ENCODE results near the gene RSL1D1.

The RSL1D1 gene

GRCh38 chr16:11875721-11876120 is 24.4 kb upstream of the RSL1D1 start:
- H3K9me3 ChIP-seq (ENCODE audit: control insufficient read depth, low read depth, low read length) = no peaks in the 10 kb centered on the region
- no peak overlapping the region for H3K4me3 ChIP-seq (ENCODE audit: low read length)
- no peak overlapping the region for H3K27ac ChIP-seq (ENCODE audit: low read length)
- H3K4me1 ChIP-seq (ENCODE audit: control insufficient read depth, low read depth, low read length) = no peaks in the 10 kb centered on the region
- H3K9ac ChIP-seq (ENCODE audit: low read length) = no peak overlapping the region
- H3K27me3 ChIP-seq (ENCODE audit: control insufficient read depth, insufficient read depth, low read length) = no peaks in the 10 kb centered on the region
- H3K36me3 ChIP-seq (ENCODE audit: control insufficient read depth, low read depth, low read length) = peaks cover 62% of the 10 kb centered on the region

DNA sequence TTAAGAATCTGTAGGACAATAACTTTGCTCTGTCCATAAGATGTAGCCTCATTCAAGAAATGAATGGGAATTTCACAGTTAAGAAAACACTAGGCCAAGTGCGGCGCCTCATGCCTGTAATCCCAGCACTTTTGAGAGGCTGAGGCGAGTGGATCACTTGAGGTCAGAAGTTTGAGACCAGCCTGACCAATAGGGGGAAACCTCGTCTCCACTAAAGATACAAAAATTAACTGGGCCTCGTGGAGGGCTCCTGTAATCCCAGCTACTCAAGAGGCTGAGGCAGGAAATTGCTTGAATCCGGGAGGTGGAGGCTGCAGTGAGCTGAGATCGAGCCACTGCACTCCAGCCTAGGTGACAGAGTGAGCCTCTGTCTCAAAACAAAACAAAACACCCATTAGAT is 19.9 kb upstream of the RSL1D1 start:
- Histone ChIP-seq H3K9me3 (ENCODE audit: control insufficient read depth, low read depth, low read length) (no peaks in the 10 kb centered on the region), H3K4me1 (ENCODE audit: control insufficient read depth, low read depth, low read length) (no peaks in the 10 kb centered on the region), H3K27me3 (ENCODE audit: control insufficient read depth, insufficient read depth, low read length) (no peaks in the 10 kb centered on the region), H3K4me3 (ENCODE audit: low read length) (no peak overlapping the region), H3K9ac (ENCODE audit: low read length) (no peak overlapping the region), H3K36me3 (ENCODE audit: control insufficient read depth, low read depth, low read length) (peaks cover 49% of the 10 kb centered on the region), H3K27ac (ENCODE audit: low read length) (no peak overlapping the region)

GRCh38 chr16:11870399-11870798 is 19.1 kb upstream of the RSL1D1 start:
- Histone ChIP-seq H3K36me3 (ENCODE audit: control insufficient read depth, low read depth, low read length) (peaks cover 41% of the 10 kb centered on the region), H3K27me3 (ENCODE audit: control insufficient read depth, insufficient read depth, low read length) (no peaks in the 10 kb centered on the region), H3K9me3 (ENCODE audit: control insufficient read depth, low read depth, low read length) (no peaks in the 10 kb centered on the region), H3K4me1 (ENCODE audit: control insufficient read depth, low read depth, low read length) (no peaks in the 10 kb centered on the region), H3K4me3 (ENCODE audit: low read length) (no peak overlapping the region), H3K9ac (ENCODE audit: low read length) (no peak overlapping the region), H3K27ac (ENCODE audit: low read length) (no peak overlapping the region)

DNA sequence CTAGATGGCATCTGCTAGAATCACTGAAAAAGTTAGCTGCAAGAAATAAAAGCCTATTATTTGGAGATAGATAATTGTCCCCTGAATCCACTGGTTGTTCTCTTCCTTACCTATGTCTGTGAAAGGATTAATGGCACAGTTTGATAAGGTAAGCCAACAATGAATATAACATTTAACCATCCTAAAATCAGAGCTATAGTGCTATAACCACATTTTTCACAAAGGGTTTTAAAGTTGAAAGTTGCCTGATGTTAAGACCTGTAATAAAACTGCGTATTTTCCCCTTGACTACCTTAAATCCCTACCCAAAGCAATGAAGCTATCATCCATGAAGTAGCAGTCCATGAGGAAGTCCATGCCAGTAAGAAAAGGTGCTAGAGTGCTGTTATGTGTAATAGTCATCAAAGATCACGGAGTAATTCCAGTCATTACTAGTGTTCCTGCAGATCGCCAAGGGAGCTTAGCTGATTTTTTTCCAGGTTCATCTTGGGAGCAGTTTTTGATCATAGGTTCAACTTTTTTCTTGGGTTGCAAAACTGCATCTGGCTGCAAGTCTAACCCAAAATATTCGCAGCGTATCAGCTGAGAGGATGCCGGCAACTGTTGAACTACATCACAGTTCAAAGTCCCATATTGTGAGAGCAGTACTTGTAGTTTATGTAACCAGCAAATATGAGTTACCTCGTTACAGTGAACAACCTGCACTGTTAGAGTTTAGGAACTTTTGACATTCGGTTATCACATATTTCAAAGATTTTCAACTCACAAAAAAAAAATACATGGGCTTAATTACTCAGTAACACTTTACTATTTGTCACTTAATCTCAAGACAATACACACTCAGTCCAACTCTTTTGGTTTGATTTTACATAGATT is 18.2 kb upstream of the RSL1D1 start:
- Histone ChIP-seq H3K27me3 (ENCODE audit: control insufficient read depth, insufficient read depth, low read length) (no peaks in the 10 kb centered on the region), H3K9ac (ENCODE audit: low read length) (no peak overlapping the region), H3K4me3 (ENCODE audit: low read length) (no peak overlapping the region), H3K4me1 (ENCODE audit: control insufficient read depth, low read depth, low read length) (no peaks in the 10 kb centered on the region), H3K9me3 (ENCODE audit: control insufficient read depth, low read depth, low read length) (no peaks in the 10 kb centered on the region), H3K36me3 (ENCODE audit: control insufficient read depth, low read depth, low read length) (peaks cover 33% of the 10 kb centered on the region), H3K27ac (ENCODE audit: low read length) (no peak overlapping the region)

DNA sequence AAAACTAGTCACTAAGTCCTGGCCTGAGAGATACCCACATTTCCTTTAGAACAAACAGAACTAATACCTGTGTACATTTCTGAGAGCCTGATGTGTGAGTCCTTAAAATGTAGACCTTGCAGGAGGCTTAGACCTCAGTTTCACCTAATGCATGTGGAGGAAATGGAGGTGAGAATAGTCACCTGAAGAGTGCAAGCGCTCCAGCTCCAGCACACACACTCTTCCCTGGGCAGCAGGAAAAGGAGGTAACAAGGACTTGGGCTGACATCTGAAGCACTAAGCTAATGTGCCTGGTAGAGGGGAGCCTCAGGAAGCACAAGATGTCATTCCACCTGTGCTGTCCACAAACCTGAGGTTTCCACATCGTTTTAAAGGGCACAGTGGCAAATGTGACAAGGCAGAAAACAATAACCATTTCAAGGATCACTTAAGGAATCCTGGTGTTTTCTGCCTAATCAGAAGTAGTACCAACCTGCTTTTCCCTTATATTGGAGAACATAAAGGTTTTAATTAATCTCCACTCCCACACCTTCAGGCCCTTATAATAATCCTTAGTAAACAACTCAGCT is 17.2 kb upstream of the RSL1D1 start:
- H3K27me3 ChIP-seq (ENCODE audit: control insufficient read depth, insufficient read depth, low read length) = no peaks in the 10 kb centered on the region
- no peak overlapping the region for H3K9ac ChIP-seq (ENCODE audit: low read length)
- H3K9me3 ChIP-seq (ENCODE audit: control insufficient read depth, low read depth, low read length) = no peaks in the 10 kb centered on the region
- H3K4me1 ChIP-seq (ENCODE audit: control insufficient read depth, low read depth, low read length) = no peaks in the 10 kb centered on the region
- H3K4me3 ChIP-seq (ENCODE audit: low read length) = no peak overlapping the region
- H3K36me3 ChIP-seq (ENCODE audit: control insufficient read depth, low read depth, low read length) = peaks cover 22% of the 10 kb centered on the region
- no peak overlapping the region for H3K27ac ChIP-seq (ENCODE audit: low read length)

DNA sequence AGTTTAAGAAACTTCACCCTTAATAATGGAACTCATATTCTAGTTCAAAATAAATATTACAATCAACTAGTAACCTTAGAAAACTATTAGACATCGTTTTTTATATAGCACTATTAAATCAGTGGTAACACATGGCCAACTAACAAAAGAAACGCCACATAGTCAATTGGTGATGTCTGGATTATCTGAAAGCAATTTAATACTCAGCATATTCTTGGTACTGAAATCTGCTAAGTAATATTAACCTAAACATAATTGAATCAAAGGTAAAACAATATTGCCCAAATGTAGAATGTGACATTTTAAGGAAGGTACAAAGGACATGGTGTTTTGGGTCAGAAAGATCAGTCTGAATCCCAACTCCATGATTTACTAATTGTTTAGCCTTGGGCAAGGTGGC is 11.1 kb upstream of the RSL1D1 start:
- Histone ChIP-seq H3K4me3 (ENCODE audit: low read length) (no peak overlapping the region), H3K9me3 (ENCODE audit: control insufficient read depth, low read depth, low read length) (no peaks in the 10 kb centered on the region), H3K36me3 (ENCODE audit: control insufficient read depth, low read depth, low read length) (no peaks in the 10 kb centered on the region), H3K9ac (ENCODE audit: low read length) (no peak overlapping the region), H3K27me3 (ENCODE audit: control insufficient read depth, insufficient read depth, low read length) (no peaks in the 10 kb centered on the region), H3K4me1 (ENCODE audit: control insufficient read depth, low read depth, low read length) (no peaks in the 10 kb centered on the region), H3K27ac (ENCODE audit: low read length) (no peak overlapping the region)

GRCh38 chr16:11857161-11857560 is 5.8 kb upstream of the RSL1D1 start:
- Histone ChIP-seq H3K9me3 (ENCODE audit: control insufficient read depth, low read depth, low read length) (no peaks in the 10 kb centered on the region), H3K36me3 (ENCODE audit: control insufficient read depth, low read depth, low read length) (no peaks in the 10 kb centered on the region), H3K27ac (ENCODE audit: low read length) (no peak overlapping the region), H3K4me3 (ENCODE audit: low read length) (no peak overlapping the region), H3K9ac (ENCODE audit: low read length) (no peak overlapping the region), H3K4me1 (ENCODE audit: control insufficient read depth, low read depth, low read length) (no peaks in the 10 kb centered on the region), H3K27me3 (ENCODE audit: control insufficient read depth, insufficient read depth, low read length) (no peaks in the 10 kb centered on the region)

- no peak overlapping the region for H3K27ac ChIP-seq (ENCODE audit: low read length)
- H3K27me3 ChIP-seq (ENCODE audit: control insufficient read depth, insufficient read depth, low read length) = no peaks in the 10 kb centered on the region
- peaks cover 28% of the 10 kb centered on the region for H3K36me3 ChIP-seq (ENCODE audit: control insufficient read depth, low read depth, low read length)
- peak overlapping the region; percentile 98 for H3K9ac ChIP-seq (ENCODE audit: low read length)
- H3K4me1 ChIP-seq (ENCODE audit: control insufficient read depth, low read depth, low read length) = no peaks in the 10 kb centered on the region
- H3K9me3 ChIP-seq (ENCODE audit: control insufficient read depth, low read depth, low read length) = no peaks in the 10 kb centered on the region
- peak overlapping the region; percentile 95 for H3K4me3 ChIP-seq (ENCODE audit: low read length)
Observed at GRCh38 chr16:11852092-11852809, 909 bp upstream of the RSL1D1 start.

- Histone ChIP-seq H3K27ac (ENCODE audit: low read length) (no peak overlapping the region), H3K36me3 (ENCODE audit: control insufficient read depth, low read depth, low read length) (peaks cover 62% of the 10 kb centered on the region), H3K4me3 (ENCODE audit: low read length) (no peak overlapping the region)
Observed at GRCh38 chr16:11848842-11849241, 2.5 kb downstream of the RSL1D1 start.

DNA sequence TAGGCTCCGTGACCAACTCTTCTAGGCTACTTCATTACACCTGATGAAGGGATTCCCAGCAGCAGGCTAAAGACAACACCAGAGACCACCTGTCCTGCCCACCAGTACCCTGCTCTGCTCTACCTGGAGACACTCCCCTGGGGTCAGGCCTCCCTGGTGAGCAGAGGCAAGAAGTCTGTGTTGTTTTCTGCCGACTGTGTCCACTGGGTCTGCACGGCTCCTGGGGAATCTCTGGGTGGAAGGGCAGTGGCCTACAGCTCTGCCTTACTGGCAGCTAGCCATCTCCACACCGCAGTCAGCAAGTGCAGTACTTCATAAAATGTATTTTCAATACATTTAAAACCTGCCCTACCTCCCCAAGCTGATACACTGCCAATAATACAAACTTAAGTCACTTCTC is 6.8 kb downstream of the RSL1D1 start:
- no peaks in the 10 kb centered on the region for H3K4me1 ChIP-seq (ENCODE audit: control insufficient read depth, low read depth, low read length)
- H3K9ac ChIP-seq (ENCODE audit: low read length) = no peak overlapping the region
- H3K36me3 ChIP-seq (ENCODE audit: control insufficient read depth, low read depth, low read length) = peaks cover 94% of the 10 kb centered on the region
- H3K4me3 ChIP-seq (ENCODE audit: low read length) = no peak overlapping the region
- H3K27me3 ChIP-seq (ENCODE audit: control insufficient read depth, insufficient read depth, low read length) = no peaks in the 10 kb centered on the region
- H3K27ac ChIP-seq (ENCODE audit: low read length) = no peak overlapping the region
- H3K9me3 ChIP-seq (ENCODE audit: control insufficient read depth, low read depth, low read length) = no peaks in the 10 kb centered on the region

More at GRCh38 chr16:11848842-11849241, 2.5 kb downstream of the RSL1D1 start:
- Histone ChIP-seq H3K4me1 (ENCODE audit: control insufficient read depth, low read depth, low read length) (no peaks in the 10 kb centered on the region), H3K9ac (ENCODE audit: low read length) (no peak overlapping the region), H3K27me3 (ENCODE audit: control insufficient read depth, insufficient read depth, low read length) (no peaks in the 10 kb centered on the region), H3K9me3 (ENCODE audit: control insufficient read depth, low read depth, low read length) (no peaks in the 10 kb centered on the region)

DNA sequence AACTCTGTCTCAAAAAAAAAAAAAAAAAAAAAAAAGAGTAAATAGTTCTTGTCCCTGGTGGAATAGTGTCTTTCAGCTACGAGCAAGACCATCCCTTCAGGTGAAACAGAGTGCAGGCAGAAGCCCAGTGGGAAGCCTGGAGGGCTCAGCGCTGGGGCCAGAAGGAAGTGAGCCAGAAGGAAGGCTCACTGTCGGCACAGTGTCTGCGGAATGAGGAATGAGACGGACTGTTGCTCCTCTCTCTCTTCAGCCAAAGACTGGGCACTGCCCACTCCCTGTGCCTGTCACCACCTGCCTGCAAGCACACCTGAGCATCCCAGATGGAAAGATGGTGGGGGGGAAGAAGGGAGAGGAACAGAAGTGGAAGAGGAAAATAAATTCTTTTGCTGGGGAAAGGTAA is 7.5 kb downstream of the RSL1D1 start:
- Histone ChIP-seq H3K27ac (ENCODE audit: low read length) (no peak overlapping the region), H3K27me3 (ENCODE audit: control insufficient read depth, insufficient read depth, low read length) (no peaks in the 10 kb centered on the region), H3K36me3 (ENCODE audit: control insufficient read depth, low read depth, low read length) (peaks cover 94% of the 10 kb centered on the region), H3K9me3 (ENCODE audit: control insufficient read depth, low read depth, low read length) (no peaks in the 10 kb centered on the region), H3K4me1 (ENCODE audit: control insufficient read depth, low read depth, low read length) (no peaks in the 10 kb centered on the region), H3K9ac (ENCODE audit: low read length) (no peak overlapping the region), H3K4me3 (ENCODE audit: low read length) (no peak overlapping the region)
